ENCODE data around the gene VPS13C. TPM values are rescaled to one million over a fixed set of nuclear protein-coding genes. Genes with fewer than 3 reads are reported as not detected.
A peak's percentile ranks its signal among the peaks of the same experiment; 100 is the strongest.

The VPS13C gene
- total RNA-seq, 1 donor from 2014 or later, result 32.9 TPM

- peaks cover 4% of the 10 kb centered on the region for H3K9me3 ChIP-seq (replicated peaks)
- TF ChIP-seq, protein P1, sequence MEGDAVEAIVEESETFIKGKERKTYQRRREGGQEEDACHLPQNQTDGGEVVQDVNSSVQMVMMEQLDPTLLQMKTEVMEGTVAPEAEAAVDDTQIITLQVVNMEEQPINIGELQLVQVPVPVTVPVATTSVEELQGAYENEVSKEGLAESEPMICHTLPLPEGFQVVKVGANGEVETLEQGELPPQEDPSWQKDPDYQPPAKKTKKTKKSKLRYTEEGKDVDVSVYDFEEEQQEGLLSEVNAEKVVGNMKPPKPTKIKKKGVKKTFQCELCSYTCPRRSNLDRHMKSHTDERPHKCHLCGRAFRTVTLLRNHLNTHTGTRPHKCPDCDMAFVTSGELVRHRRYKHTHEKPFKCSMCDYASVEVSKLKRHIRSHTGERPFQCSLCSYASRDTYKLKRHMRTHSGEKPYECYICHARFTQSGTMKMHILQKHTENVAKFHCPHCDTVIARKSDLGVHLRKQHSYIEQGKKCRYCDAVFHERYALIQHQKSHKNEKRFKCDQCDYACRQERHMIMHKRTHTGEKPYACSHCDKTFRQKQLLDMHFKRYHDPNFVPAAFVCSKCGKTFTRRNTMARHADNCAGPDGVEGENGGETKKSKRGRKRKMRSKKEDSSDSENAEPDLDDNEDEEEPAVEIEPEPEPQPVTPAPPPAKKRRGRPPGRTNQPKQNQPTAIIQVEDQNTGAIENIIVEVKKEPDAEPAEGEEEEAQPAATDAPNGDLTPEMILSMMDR (IDR thresholded peaks at IDR 0.05; ENCODE audit: borderline replicate concordance), result no peak
- H3K27me3 ChIP-seq (ENCODE audit: low read depth), result no peaks in the 10 kb centered on the region
- peaks cover 65% of the 10 kb centered on the region for H3K36me3 ChIP-seq
- intact Hi-C loops (cut with micrococcal nuclease), result no loop called here
- no peaks in the 10 kb centered on the region for H3K4me1 ChIP-seq
- no peak for DNase-seq
- H3K4me3 ChIP-seq, result no peak overlapping the region
- H3K27ac ChIP-seq (replicated peaks), result no peak overlapping the region
These were observed 72.4 kb downstream of the VPS13C start for GRCh38 chr15:61987824-61988223.

DNA sequence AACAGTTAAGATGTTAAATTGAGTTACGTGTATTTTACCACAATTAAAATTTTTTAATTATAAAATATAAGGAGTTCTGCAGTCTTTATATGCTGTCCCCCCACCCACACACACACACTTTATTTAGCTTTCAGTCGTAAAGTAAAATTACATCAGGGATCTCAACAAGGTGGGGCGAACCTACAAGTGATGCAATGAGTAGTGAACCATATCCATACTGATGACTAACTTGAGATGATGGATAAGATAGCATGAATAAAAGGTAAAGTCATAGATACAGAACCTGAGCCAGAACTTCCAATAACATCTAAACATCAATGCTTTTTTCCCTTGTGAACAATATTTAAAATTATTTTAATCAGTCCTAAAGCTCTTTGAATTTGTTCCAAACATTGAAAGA is 77.2 kb downstream of the VPS13C start:
- peaks cover 8% of the 10 kb centered on the region for H3K4me1 ChIP-seq
- no peak overlapping the region for H3K4me3 ChIP-seq
- peaks cover 72% of the 10 kb centered on the region for H3K36me3 ChIP-seq
- TF ChIP-seq, protein P1 (IDR thresholded peaks at IDR 0.05; ENCODE audit: borderline replicate concordance), result no peak
- no peaks in the 10 kb centered on the region for H3K27me3 ChIP-seq (ENCODE audit: low read depth)
- H3K27ac ChIP-seq (replicated peaks), result no peak overlapping the region
- H3K9me3 ChIP-seq (replicated peaks), result peaks cover 4% of the 10 kb centered on the region
- DNase-seq, result no peak
- intact Hi-C loops (cut with micrococcal nuclease), result no loop called here

GRCh38 chr15:61978225-61978624 is 82.0 kb downstream of the VPS13C start:
- intact Hi-C loops (cut with micrococcal nuclease), result no loop called here
- H3K36me3 ChIP-seq, result peaks cover 65% of the 10 kb centered on the region
- H3K9me3 ChIP-seq (replicated peaks), result no peaks in the 10 kb centered on the region
- TF ChIP-seq, protein P1 (IDR thresholded peaks at IDR 0.05; ENCODE audit: borderline replicate concordance), result no peak
- no peak overlapping the region for H3K27ac ChIP-seq (replicated peaks)
- peaks cover 36% of the 10 kb centered on the region for H3K4me1 ChIP-seq
- no peaks in the 10 kb centered on the region for H3K27me3 ChIP-seq (ENCODE audit: low read depth)
- H3K4me3 ChIP-seq, result no peak overlapping the region
- DNase-seq, result no peak

DNA sequence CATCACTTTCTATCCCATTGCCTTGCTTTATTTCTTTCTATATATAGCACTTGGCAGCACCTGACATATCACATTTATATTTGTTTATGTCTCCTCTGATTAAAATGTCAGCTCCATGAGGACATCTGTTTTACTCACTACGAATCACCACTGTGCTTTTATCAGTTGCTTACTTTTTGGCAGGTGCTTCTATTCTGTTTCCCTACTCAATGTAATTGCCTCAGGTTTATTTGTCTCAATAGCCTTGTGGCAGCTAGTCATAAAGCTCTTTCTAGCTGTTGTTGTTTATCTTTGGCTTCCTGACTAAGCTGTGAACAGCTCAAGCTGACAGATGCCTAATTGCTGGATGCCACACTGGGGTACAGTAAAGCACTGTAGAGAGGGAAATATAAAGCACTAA is 85.5 kb downstream of the VPS13C start:
- intact Hi-C loops (cut with micrococcal nuclease), result no loop called here
- TF ChIP-seq, protein P1 (IDR thresholded peaks at IDR 0.05; ENCODE audit: borderline replicate concordance), result no peak
- peaks cover 73% of the 10 kb centered on the region for H3K36me3 ChIP-seq

GRCh38 chr15:61974118-61974517 is 86.1 kb downstream of the VPS13C start:
- no peak overlapping the region for H3K4me3 ChIP-seq
- TF ChIP-seq, protein P1 (IDR thresholded peaks at IDR 0.05; ENCODE audit: borderline replicate concordance), result no peak
- no peak for DNase-seq
- H3K27me3 ChIP-seq (ENCODE audit: low read depth), result no peaks in the 10 kb centered on the region
- peaks cover 36% of the 10 kb centered on the region for H3K4me1 ChIP-seq
- intact Hi-C loops (cut with micrococcal nuclease), result no loop called here
- H3K9me3 ChIP-seq (replicated peaks), result no peaks in the 10 kb centered on the region
- H3K27ac ChIP-seq (replicated peaks), result peak overlapping the region; percentile 62
- H3K36me3 ChIP-seq, result peaks cover 67% of the 10 kb centered on the region

More for the DNA sequence above, 85.5 kb downstream of the VPS13C start:
- peaks cover 36% of the 10 kb centered on the region for H3K4me1 ChIP-seq
- H3K9me3 ChIP-seq (replicated peaks), result no peaks in the 10 kb centered on the region
- H3K27me3 ChIP-seq (ENCODE audit: low read depth), result no peaks in the 10 kb centered on the region
- peak overlapping the region; percentile 62 for H3K27ac ChIP-seq (replicated peaks)
- DNase-seq, result no peak
- H3K4me3 ChIP-seq, result no peak overlapping the region
